ENCODE measurements around the gene OSBPL5.
A peak's percentile ranks its signal among the peaks of the same experiment; 100 is the strongest.

The OSBPL5 gene

GRCh38 chr11:3096909-3097530, 68.1 kb downstream of the OSBPL5 start:
- DNase-seq, result no peak

GRCh38 chr11:3095712-3096361, 69.3 kb downstream of the OSBPL5 start:
- DNase-seq, result no peak

- no peak for DNase-seq
Observed at GRCh38 chr11:3094223-3094824, 70.8 kb downstream of the OSBPL5 start.

GRCh38 chr11:3093281-3094191, 71.6 kb downstream of the OSBPL5 start:
- DNase-seq, result no peak

- DNase-seq, result no peak
Observed at GRCh38 chr11:3092603-3093141, 72.4 kb downstream of the OSBPL5 start.

GRCh38 chr11:3091846-3092602, 73.1 kb downstream of the OSBPL5 start:
- DNase-seq, result peak; percentile 51

- no peak for DNase-seq
Observed at GRCh38 chr11:3091081-3091845, 73.8 kb downstream of the OSBPL5 start.

GRCh38 chr11:3090096-3090901, 74.8 kb downstream of the OSBPL5 start:
- no peak for DNase-seq

GRCh38 chr11:3089236-3090061, 75.7 kb downstream of the OSBPL5 start:
- no peak for DNase-seq

GRCh38 chr11:3088806-3089205, 76.3 kb downstream of the OSBPL5 start:
- DNase-seq, result no peak

- DNase-seq, result no peak
Observed at GRCh38 chr11:3087821-3088800, 77.0 kb downstream of the OSBPL5 start.

- DNase-seq, result no peak
Observed at GRCh38 chr11:3087373-3087772, 77.7 kb downstream of the OSBPL5 start.

- DNase-seq, result no peak
Observed at GRCh38 chr11:3086671-3087150, 78.4 kb downstream of the OSBPL5 start.

- no peak for DNase-seq
Observed at GRCh38 chr11:3086114-3086513, 79.0 kb downstream of the OSBPL5 start.

- DNase-seq, result no peak
Observed at GRCh38 chr11:3085052-3085451, 80.1 kb downstream of the OSBPL5 start.

GRCh38 chr11:3083321-3083720, 81.8 kb downstream of the OSBPL5 start:
- DNase-seq, result no peak

- no peak for DNase-seq
Observed at GRCh38 chr11:3081386-3081751, 83.7 kb downstream of the OSBPL5 start.

GRCh38 chr11:3080733-3081385, 84.3 kb downstream of the OSBPL5 start:
- DNase-seq, result no peak
